Fibroblast of skin of abdomen (primary cell): Measurements from ENCODE around the gene SPIC. TPM values are rescaled to one million over a fixed set of nuclear protein-coding genes. Genes with fewer than 3 reads are reported as not detected.
"Not testable (repeated sequence)": the region's sequence is repeated elsewhere in the genome, so short reads cannot be mapped to it uniquely, and the experiment has no call there.

Experiments
- DNase-seq: peaks from one replicate; pipeline ENCODE4 v3.0.0-alpha.2; 2013
- polyA plus RNA-seq, 2 experiments: library from polyadenylated mRNA; unstranded; fragments of 120-200 nt; gene quantifications; one replicate each; pipeline ENCODE4 v1.2.1, GENCODE V29; 2013; ENCODE audit not compliant: insufficient read length in 2 of 2

SPIC gene
- polyA plus RNA-seq (2013, experiment 1 of 2; ENCODE audit: insufficient read length): not detected
- polyA plus RNA-seq (2013, experiment 2 of 2; ENCODE audit: insufficient read length): not detected

- no peak for DNase-seq
Observed at GRCh38 chr12:101474711-101475386, at the start of gene SPIC. TSS of gene SPIC (plus strand) at chr12:101475336. CDS start at chr12:101476905, 1,569 bp downstream.

- no peak for DNase-seq
Observed at GRCh38 chr12:101430456-101430855, 44.7 kb upstream of the SPIC start.

GRCh38 chr12:101436136-101436535, 39.0 kb upstream of the SPIC start:
- DNase-seq: no peak

- DNase-seq: no peak
Observed at GRCh38 chr12:101439236-101439635, 35.9 kb upstream of the SPIC start.

- DNase-seq: no peak
Observed at GRCh38 chr12:101441461-101442224, 33.5 kb upstream of the SPIC start.

GRCh38 chr12:101455685-101456084, 19.5 kb upstream of the SPIC start:
- no peak for DNase-seq

GRCh38 chr12:101459642-101460346, 15.3 kb upstream of the SPIC start:
- no peak for DNase-seq

- no peak for DNase-seq
Observed at GRCh38 chr12:101468948-101469347, 6.2 kb upstream of the SPIC start.

- DNase-seq: no peak
Observed at GRCh38 chr12:101470939-101471338, 4.2 kb upstream of the SPIC start.

- not testable (repeated sequence) for DNase-seq
Observed at GRCh38 chr12:101471878-101472277, 3.3 kb upstream of the SPIC start.

GRCh38 chr12:101474248-101474647, 888 bp upstream of the SPIC start:
- no peak for DNase-seq

- DNase-seq: no peak
Observed at GRCh38 chr12:101475751-101476305, 692 bp downstream of the SPIC start.

GRCh38 chr12:101480849-101481248, 5.7 kb downstream of the SPIC start:
- no peak for DNase-seq

GRCh38 chr12:101485021-101485420, 9.9 kb downstream of the SPIC start:
- peak; percentile 0 for DNase-seq

GRCh38 chr12:101488469-101488868, 13.3 kb downstream of the SPIC start:
- no peak for DNase-seq

GRCh38 chr12:101490286-101490920, 15.3 kb downstream of the SPIC start:
- DNase-seq: no peak

GRCh38 chr12:101491329-101491728, 16.2 kb downstream of the SPIC start:
- DNase-seq: no peak

- DNase-seq: no peak
Observed at GRCh38 chr12:101493556-101493955, 18.4 kb downstream of the SPIC start.

GRCh38 chr12:101498252-101498651, 23.1 kb downstream of the SPIC start:
- DNase-seq: no peak

- DNase-seq: no peak
Observed at GRCh38 chr12:101501410-101501995, 26.4 kb downstream of the SPIC start.

- no peak for DNase-seq
Observed at GRCh38 chr12:101521136-101521535, 46.0 kb downstream of the SPIC start.

GRCh38 chr12:101527682-101528081, 52.5 kb downstream of the SPIC start:
- no peak for DNase-seq
